ENCODE results near the gene SPTBN5.

SPTBN5 gene

GRCh38 chr15:41848631-41849030 is 45.2 kb downstream of the SPTBN5 start:
- H3K4me1 ChIP-seq, result peaks cover 0 to 19% (median 15%) of the 10 kb centered on the region in 10 experiments; a peak in 18 of 20 replicates
- peaks cover 0 to 81% (median 0%) of the 10 kb centered on the region in 11 experiments; a peak in 5 of 22 replicates for H4K20me1 ChIP-seq
- no peak overlapping the region for H3K4me3 ChIP-seq
- no peak overlapping the region for H3K4me2 ChIP-seq
- H3K27ac ChIP-seq, result no peak overlapping the region
- H3K36me3 ChIP-seq, result peaks cover 19 to 57% (median 44%) of the 10 kb centered on the region in 11 experiments; a peak in 21 of 22 replicates
- no peak for TF ChIP-seq Cebpa-rat (IDR thresholded peaks at IDR 0.05)
- H3K9ac ChIP-seq, result no peak overlapping the region
- H3K27me3 ChIP-seq, result peaks cover 3 to 10% (median 7%) of the 10 kb centered on the region in 11 experiments; a peak in 13 of 22 replicates
- no peaks in the 10 kb centered on the region for H3K9me3 ChIP-seq (replicated peaks in 1 of 11)

GRCh38 chr15:41847981-41848380 is 45.9 kb downstream of the SPTBN5 start:
- Histone ChIP-seq H4K20me1 (peaks cover 0 to 75% (median 0%) of the 10 kb centered on the region in 11 experiments; a peak in 5 of 22 replicates), H3K27ac (no peak overlapping the region), H3K9me3 (replicated peaks in 1 of 11) (no peaks in the 10 kb centered on the region), H3K4me3 (no peak overlapping the region), H3K9ac (no peak overlapping the region), H3K36me3 (peaks cover 19 to 62% (median 48%) of the 10 kb centered on the region in 11 experiments; a peak in 21 of 22 replicates), H3K27me3 (peaks cover 3 to 10% (median 7%) of the 10 kb centered on the region in 11 experiments; a peak in 13 of 22 replicates), H3K4me2 (no peak overlapping the region), H3K4me1 (peaks cover 0 to 25% (median 20%) of the 10 kb centered on the region in 10 experiments; a peak in 18 of 20 replicates)
- TF ChIP-seq Cebpa-rat (IDR thresholded peaks at IDR 0.05), result no peak

- no peak overlapping the region for H3K4me3 ChIP-seq
- TF ChIP-seq Cebpa-rat (IDR thresholded peaks at IDR 0.05), result no peak
These were observed 46.6 kb downstream of the SPTBN5 start for GRCh38 chr15:41847206-41847605.

GRCh38 chr15:41844814-41845213 is 49.0 kb downstream of the SPTBN5 start:
- no peaks in the 10 kb centered on the region for H3K9me3 ChIP-seq (replicated peaks in 1 of 11)
- peaks cover 9 to 39% (median 30%) of the 10 kb centered on the region in 10 experiments; a peak in 18 of 20 replicates for H3K4me1 ChIP-seq
- H3K4me3 ChIP-seq, result no peak overlapping the region
- H3K27me3 ChIP-seq, result no peaks in the 10 kb centered on the region
- H3K4me2 ChIP-seq, result no peak overlapping the region
- H3K36me3 ChIP-seq, result peaks cover 19 to 73% (median 48%) of the 10 kb centered on the region in 11 experiments; a peak in 21 of 22 replicates
- TF ChIP-seq Cebpa-rat (IDR thresholded peaks at IDR 0.05), result no peak
- H4K20me1 ChIP-seq, result peaks cover 0 to 65% (median 0%) of the 10 kb centered on the region in 11 experiments; a peak in 5 of 22 replicates
- H3K9ac ChIP-seq, result no peak overlapping the region
- no peak overlapping the region for H3K27ac ChIP-seq

More at GRCh38 chr15:41847206-41847605, 46.6 kb downstream of the SPTBN5 start:
- Histone ChIP-seq H3K9me3 (replicated peaks in 1 of 11) (no peaks in the 10 kb centered on the region), H3K4me2 (no peak overlapping the region), H3K9ac (no peak overlapping the region), H3K36me3 (peaks cover 19 to 62% (median 48%) of the 10 kb centered on the region in 11 experiments; a peak in 21 of 22 replicates), H3K27ac (no peak overlapping the region), H3K4me1 (peaks cover 0 to 30% (median 21%) of the 10 kb centered on the region in 10 experiments; a peak in 18 of 20 replicates), H3K27me3 (peaks cover 3 to 10% (median 7%) of the 10 kb centered on the region in 11 experiments; a peak in 13 of 22 replicates), H4K20me1 (peaks cover 0 to 75% (median 0%) of the 10 kb centered on the region in 11 experiments; a peak in 5 of 22 replicates)

- H3K4me2 ChIP-seq, result peak overlapping the region in 4 of 11 experiments; percentile 1 to 41 (median 33); a peak in 3 of 22 replicates
- TF ChIP-seq Cebpa-rat (IDR thresholded peaks at IDR 0.05), result no peak
- no peaks in the 10 kb centered on the region for H3K27me3 ChIP-seq
- no peaks in the 10 kb centered on the region for H3K9me3 ChIP-seq (replicated peaks in 1 of 11)
- H3K4me1 ChIP-seq, result peaks cover 9 to 50% (median 38%) of the 10 kb centered on the region in 10 experiments; a peak in 18 of 20 replicates
- peaks cover 0 to 62% (median 0%) of the 10 kb centered on the region in 11 experiments; a peak in 6 of 22 replicates for H4K20me1 ChIP-seq
- H3K4me3 ChIP-seq, result no peak overlapping the region
- peak overlapping the region in 1 of 11 experiments; percentile 14; a peak in 1 of 22 replicates for H3K27ac ChIP-seq
- peaks cover 19 to 65% (median 42%) of the 10 kb centered on the region in 11 experiments; a peak in 21 of 22 replicates for H3K36me3 ChIP-seq
- no peak overlapping the region for H3K9ac ChIP-seq
These were observed 50.3 kb downstream of the SPTBN5 start for GRCh38 chr15:41843571-41843970.

GRCh38 chr15:41842229-41842628 is 51.6 kb downstream of the SPTBN5 start:
- H3K4me2 ChIP-seq, result peak overlapping the region in 6 of 11 experiments; percentile 59 to 73 (median 68); a peak in 9 of 22 replicates
- no peak for TF ChIP-seq Cebpa-rat (IDR thresholded peaks at IDR 0.05)

GRCh38 chr15:41841131-41841530 is 52.7 kb downstream of the SPTBN5 start:
- H3K36me3 ChIP-seq, result peaks cover 6 to 53% (median 18%) of the 10 kb centered on the region in 11 experiments; a peak in 16 of 22 replicates
- H3K4me2 ChIP-seq, result peak overlapping the region in 10 of 11 experiments; percentile 41 to 73 (median 62); a peak in 19 of 22 replicates
- no peak overlapping the region for H3K4me3 ChIP-seq
- H4K20me1 ChIP-seq, result peaks cover 0 to 63% (median 10%) of the 10 kb centered on the region in 11 experiments; a peak in 13 of 22 replicates
- H3K27ac ChIP-seq, result peak overlapping the region in 3 of 11 experiments; percentile 0 to 50 (median 22); a peak in 4 of 22 replicates
- peaks cover 11 to 72% (median 61%) of the 10 kb centered on the region in 10 experiments for H3K4me1 ChIP-seq
- peak overlapping the region in 4 of 11 experiments; percentile 28 to 52 (median 46); a peak in 3 of 22 replicates for H3K9ac ChIP-seq
- H3K9me3 ChIP-seq (replicated peaks in 1 of 11), result no peaks in the 10 kb centered on the region
- no peak for TF ChIP-seq Cebpa-rat (IDR thresholded peaks at IDR 0.05)
- H3K27me3 ChIP-seq, result no peaks in the 10 kb centered on the region

More at GRCh38 chr15:41842229-41842628, 51.6 kb downstream of the SPTBN5 start:
- Histone ChIP-seq H3K9me3 (replicated peaks in 1 of 11) (no peaks in the 10 kb centered on the region), H3K9ac (peak overlapping the region in 2 of 11 experiments; percentile 47 to 52; a peak in 2 of 22 replicates), H3K36me3 (peaks cover 12 to 55% (median 29%) of the 10 kb centered on the region in 11 experiments; a peak in 19 of 22 replicates), H3K4me3 (no peak overlapping the region), H4K20me1 (peaks cover 0 to 58% (median 0%) of the 10 kb centered on the region in 11 experiments; a peak in 7 of 22 replicates), H3K4me1 (peaks cover 9 to 61% (median 50%) of the 10 kb centered on the region in 10 experiments; a peak in 18 of 20 replicates), H3K27me3 (no peaks in the 10 kb centered on the region), H3K27ac (no peak overlapping the region)

- Histone ChIP-seq H3K4me2 (peak overlapping the region in 9 of 11 experiments; percentile 50 to 73 (median 64); a peak in 16 of 22 replicates), H3K36me3 (peaks cover 1 to 49% (median 14%) of the 10 kb centered on the region in 11 experiments; a peak in 14 of 22 replicates), H3K4me1 (peaks cover 16 to 77% (median 65%) of the 10 kb centered on the region in 10 experiments), H3K4me3 (no peak overlapping the region), H4K20me1 (peaks cover 0 to 68% (median 13%) of the 10 kb centered on the region in 11 experiments; a peak in 13 of 22 replicates), H3K27me3 (no peaks in the 10 kb centered on the region), H3K9me3 (replicated peaks in 1 of 11) (no peaks in the 10 kb centered on the region), H3K9ac (peak overlapping the region in 3 of 11 experiments; percentile 28 to 47 (median 44); a peak in 2 of 22 replicates), H3K27ac (peak overlapping the region in 1 of 11 experiments; percentile 0; a peak in 1 of 22 replicates)
- no peak for TF ChIP-seq Cebpa-rat (IDR thresholded peaks at IDR 0.05)
These were observed 53.2 kb downstream of the SPTBN5 start for GRCh38 chr15:41840673-41841072.
